GM19438 (cell line): ENCODE data around the gene MIA.
"Not testable (repeated sequence)": the region's sequence is repeated elsewhere in the genome, so short reads cannot be mapped to it uniquely, and the experiment has no call there.

Experiments
- ATAC-seq: cut with Tn5 transposase; IDR thresholded peaks from one replicate; pipeline ENCODE4 v1.9.1; 2021; ENCODE audit warnings: low read depth; ENCODE audit not compliant: unreplicated experiment

MIA gene

DNA sequence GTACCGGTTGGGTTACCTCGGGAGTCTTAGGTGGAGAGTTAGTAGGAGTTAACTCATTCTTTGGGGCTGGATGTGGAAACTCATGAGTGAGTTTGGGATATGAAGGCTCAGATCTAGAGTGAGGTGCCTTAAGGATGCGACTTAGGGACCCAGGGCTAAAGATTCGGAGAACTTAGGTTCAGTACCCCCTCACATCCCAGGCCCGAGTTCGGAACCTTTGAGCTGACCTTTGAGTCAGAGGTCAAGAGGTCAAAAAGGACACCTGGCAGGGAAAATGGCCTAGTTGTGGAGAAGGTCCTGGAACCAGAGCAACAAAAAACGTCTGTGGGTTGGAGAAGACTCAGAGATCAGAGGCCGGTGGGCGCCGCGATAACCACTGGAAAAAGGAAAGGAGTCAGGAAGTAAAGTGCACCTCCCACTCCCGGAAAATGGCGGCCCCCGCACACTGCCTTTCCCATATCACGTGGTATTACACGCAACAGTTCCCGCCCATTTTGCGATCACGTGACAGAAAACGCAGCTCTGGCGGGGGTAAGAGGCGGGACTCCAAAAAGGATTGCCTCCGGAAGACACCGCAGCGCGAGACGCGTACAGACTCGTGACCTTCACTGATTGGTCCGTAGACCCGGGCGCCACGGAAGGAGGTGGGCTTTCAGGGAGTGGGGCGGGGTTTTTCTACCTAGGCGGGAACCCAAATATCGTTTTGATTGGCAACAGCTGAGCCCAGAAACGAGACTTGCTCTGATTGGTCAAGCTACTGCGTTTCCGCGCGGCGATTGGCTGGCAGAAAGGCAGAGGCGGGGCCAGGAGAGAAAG lies 25.1 kb upstream of the MIA start, which contains the start of gene ACTMAP:
Gene ACTMAP (minus strand): TSS at position 420 of the 816 bp plus-strand sequence. CDS start 674 bp downstream, outside the sequence.
- peak; percentile 73 for ATAC-seq

DNA sequence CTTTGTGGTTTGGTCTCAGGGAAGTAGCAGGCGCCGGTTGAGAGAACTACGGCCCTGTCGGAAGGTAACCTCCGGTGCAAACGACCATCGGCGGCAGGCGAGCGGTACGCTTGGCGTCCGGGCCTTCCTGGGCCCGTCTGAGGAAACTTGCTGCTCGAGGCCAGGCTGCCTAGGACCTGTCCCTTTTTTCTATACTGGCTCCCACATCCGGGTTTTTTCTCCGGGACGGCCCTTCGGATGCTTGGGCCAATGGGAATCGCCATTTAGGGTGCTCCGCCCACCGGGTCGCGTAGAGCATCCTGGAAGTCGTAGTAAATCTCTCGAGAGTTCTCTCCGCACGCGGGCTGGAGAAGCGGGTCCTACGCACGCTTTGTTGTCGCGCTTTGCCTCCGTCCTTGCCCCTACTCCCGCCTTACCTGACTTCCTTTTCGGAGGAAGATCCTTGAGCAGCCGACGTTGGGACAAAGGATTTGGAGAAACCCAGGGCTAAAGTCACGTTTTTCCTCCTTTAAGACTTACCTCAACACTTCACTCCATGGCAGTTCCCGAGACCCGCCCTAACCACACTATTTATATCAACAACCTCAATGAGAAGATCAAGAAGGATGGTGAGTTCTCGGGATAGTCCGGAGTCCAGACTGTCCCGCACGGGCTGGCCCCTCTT lies 24.3 kb upstream of the MIA start, which contains the start of gene SNRPA:
Gene SNRPA (plus strand): TSS at position 330 of the 664 bp plus-strand sequence. CDS start 206 bp downstream, at position 536.
- ATAC-seq = peak; percentile 54

DNA sequence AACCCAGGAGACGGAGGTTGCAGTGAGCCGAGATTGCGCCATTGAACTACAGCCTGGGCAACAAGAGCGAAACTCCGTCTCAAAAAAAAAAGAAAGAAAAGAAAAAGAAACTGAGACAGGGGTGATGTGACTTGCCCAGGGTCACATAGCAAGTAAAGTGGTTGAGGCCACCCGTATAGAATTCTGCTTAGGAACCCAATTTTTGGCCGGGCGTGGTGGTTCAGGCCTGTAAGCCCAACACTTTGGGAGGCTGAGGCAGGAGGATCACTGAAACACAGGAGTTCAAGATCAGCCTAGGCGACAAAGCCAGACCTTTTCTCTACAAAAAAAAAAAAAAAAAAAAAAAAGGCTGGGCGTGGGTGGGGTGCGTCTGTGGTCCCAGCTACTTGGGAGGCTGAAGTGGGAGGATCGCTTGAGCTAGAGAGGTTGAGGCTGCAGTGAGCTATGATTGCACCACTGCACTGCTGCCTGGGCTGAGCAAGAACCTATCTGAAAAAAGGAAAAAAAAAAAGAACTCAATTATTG lies 23.0 kb upstream of the MIA start:
- no peak for ATAC-seq

DNA sequence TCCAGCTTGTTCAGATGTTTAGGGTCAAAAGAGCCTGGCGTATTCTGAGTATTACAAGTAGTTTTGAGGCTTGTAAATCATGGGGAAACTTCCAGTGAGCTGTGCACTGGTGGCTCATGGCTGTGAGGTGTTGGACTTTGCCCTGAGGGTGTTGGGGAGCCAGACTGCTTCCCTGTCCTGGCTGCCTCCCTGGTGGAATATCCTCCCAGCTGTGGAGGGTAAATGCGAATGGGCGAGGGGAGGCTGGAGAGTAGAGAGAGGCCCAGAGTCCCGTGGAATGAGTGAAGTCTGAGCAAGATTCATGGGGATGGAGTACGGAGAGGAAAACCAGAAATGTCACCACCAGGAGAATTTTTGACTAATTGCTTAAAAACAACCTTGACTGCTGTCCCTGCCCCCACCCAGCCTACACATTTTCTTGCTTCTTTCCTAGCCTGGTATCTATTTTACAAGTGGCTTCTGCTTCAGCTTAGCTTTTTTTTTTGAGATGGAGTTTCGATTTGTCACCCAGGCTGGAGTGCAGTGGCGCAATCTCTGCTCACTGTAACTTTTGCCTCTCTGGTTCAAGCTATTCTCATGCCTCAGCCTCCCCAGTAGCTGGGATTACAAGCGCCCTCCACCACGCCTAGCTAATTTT lies 20.6 kb upstream of the MIA start:
- ATAC-seq = no peak

DNA sequence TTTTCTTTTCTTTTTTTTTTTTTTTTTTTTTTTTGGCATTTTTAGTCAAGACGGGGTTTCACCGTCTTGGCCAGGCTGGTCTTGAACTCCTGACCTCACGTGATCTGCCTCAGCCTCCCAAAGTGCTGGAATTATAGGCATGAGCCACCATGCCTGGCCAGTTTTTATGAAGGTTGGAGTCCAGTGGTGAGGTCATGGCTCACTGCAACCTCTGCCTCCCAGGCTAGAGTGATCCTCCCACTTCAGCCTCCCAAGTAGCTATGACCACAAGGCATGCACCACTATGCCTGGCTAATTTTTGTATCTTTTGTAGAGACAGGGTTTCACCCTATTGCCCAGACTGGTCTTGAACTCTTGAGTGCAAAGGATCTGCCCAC lies 20.1 kb upstream of the MIA start:
- ATAC-seq = no peak

DNA sequence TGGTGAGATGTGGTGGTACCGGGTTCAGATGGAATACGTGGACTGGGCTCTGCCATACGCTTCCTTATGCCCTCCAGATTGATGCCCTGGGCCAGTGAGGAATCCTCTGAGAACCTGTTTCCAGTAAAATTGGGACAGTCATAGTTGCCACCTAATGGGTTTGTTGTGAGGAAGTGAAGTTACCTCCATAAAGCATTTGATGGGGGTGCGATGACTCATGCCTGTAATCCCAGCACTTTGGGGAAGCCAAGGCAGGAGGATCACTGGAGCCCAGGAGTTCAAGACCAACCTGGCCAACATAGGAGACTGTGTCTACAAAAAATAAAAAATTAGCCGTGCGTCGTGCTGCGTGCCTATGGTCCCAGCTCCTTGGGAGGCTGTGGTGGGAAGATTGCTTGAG lies 19.5 kb upstream of the MIA start:
- ATAC-seq = no peak

DNA sequence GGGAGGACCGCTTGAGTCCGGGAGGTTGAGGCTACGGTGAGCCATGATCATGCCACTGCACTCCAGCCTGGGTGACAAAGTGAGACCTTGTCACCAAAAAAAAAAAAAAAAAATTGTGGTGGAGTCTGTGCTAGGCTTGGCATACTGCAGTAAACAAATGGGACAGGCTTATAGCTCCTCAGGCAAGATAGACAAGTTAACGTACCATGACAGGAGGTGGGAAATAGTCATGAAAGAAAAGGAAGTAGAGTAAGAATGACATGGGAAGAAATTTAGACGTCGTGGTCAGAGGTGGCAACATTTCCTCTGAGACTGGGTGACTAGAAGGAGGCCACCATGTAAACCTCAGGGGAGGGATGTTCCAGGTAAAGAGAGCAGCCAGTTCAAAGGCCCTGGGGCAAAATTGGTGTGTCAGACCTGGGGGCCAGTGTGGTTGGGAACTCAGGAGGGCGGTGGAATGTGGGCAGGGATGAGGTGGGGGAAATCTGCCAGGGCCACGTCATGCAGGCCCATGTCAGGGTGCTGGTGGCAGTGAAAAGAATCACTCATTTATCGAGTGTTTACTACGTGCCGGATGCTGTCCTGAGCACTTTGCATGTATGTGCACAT lies 18.7 kb upstream of the MIA start:
- ATAC-seq = no peak

DNA sequence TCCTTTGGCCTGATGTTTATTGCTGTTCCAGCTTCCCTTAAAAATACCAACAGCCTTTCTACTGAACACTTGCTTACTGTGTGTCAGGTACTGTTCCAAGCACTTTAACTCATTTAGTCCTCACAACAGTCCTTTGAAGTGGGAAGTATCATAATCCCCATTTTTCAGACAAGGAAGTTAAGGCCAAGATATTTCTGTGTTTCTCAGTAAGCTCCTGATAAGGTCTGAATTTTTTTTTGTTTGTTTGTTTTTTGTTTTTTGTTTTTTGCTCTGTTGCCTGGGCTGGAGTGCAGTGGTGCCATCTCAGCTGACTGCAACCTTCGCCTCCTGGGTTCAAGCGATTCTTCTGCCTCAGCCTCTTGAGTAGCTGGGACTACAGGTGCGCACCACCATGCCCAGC lies 16.8 kb upstream of the MIA start:
- no peak for ATAC-seq

DNA sequence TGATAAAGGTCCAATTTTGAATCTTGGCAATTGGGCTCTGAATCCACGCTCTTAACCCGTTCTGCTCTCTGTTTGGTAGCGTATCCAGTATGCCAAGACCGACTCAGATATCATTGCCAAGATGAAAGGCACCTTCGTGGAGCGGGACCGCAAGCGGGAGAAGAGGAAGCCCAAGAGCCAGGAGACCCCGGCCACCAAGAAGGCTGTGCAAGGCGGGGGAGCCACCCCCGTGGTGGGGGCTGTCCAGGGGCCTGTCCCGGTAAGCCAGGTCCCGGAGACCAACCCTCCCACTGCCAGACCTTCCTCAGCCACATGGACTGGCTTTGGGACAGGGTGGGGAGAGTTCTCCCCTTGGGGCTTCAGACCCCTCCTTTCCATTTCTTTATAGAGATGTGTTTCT lies 16.0 kb upstream of the MIA start:
- ATAC-seq = no peak

DNA sequence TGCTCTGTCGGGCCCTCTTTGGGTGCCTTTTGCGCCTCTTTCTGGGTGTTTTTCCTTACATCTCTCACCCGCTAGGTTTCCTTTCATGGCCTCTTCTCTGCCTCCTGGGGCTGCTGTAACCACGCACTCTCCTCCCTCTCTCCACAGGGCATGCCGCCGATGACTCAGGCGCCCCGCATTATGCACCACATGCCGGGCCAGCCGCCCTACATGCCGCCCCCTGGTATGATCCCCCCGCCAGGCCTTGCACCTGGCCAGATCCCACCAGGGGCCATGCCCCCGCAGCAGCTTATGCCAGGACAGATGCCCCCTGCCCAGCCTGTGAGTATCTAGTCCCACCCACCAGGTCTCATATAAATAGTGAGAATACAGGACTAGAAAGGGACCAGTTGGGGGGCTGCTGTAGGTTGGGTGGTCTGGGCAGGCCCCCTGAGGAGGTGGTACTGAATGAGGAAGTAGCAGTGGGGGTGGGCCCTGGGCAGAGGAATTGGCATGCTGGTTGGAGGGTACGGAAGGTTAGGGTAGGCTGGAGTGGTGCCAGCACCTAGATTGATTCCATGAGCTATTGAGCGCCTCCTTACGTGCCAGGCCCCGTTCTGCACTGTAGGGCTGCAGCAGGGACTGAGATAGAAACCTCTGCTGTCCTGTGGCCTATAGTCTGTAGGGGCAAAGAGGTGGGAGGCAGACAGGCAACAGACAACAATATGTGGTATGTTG lies 12.4 kb upstream of the MIA start:
- ATAC-seq = no peak

DNA sequence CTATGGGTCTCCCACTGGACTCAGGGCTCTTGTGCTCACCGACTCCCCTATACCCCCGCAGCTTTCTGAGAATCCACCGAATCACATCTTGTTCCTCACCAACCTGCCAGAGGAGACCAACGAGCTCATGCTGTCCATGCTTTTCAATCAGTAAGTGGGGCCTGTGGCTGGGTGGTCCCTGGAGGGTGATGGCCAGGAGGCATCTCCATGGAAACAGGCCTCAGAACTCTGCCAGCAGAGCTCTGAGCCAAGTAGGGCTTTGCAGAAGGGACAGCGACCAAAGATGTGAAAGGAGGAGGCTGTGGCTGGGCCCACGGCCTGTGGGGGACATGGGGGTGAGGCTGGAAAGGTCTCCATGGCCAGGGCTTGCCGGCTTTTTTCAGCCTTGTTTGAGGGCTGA lies 11.8 kb upstream of the MIA start:
- no peak for ATAC-seq

DNA sequence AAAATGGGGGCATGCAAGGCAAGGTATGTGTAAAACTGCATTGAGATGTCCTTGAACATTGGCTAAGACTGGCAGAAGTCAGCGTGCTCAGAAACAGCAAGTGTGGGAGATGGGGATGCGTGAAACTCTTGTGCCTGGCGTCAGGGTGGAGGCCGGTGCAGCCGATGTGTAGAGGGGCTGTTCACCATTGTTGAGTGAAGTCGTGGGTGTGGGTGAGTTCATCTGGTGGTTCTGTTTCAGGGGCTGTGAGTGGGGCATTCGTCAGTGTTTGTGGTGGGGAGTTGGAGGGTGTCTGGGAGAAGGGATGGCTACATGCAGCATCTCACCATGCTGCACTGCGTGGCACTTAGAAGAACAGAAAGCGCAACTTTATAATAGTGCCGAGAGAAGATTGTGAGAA lies 11.4 kb upstream of the MIA start:
- no peak for ATAC-seq

DNA sequence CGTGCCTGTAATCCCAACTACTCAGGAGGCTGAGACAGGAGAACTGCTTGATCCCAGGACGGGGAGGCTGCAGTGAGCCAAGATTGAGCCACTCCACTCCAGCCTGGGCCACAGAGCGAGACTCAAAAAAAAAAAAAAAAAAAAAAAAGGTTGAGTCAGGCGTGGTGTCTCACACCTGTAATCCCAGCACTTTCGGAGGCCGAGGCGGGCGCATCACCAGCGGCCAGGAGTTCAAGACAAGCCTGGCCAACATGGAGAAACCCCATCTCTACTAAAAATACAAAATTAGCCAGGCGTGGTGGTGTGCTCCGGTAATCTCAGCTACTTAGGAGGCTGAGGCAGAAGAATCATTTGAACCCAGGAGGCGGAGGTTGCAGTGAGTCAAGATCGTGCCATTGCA lies 8.9 kb upstream of the MIA start:
- ATAC-seq = not testable (repeated sequence)

DNA sequence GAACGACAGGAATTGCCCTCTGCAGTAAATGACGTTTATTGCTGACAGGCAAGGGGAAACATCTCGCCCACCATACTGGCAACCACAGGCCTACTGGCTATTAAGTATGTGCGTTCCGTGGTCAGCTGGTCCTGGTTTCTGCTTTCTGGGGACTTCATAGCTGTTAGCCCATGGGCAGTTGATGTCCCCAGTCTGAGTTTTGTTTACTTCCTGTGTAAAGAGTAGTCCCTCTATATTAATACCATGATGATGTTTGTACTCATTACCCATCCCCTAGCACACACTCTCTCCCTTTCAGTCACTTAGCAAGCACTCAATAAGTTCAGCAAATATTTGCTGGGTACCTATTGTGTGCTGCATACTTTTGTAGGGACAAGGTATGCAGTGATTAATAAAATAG lies 6.5 kb upstream of the MIA start:
- no peak for ATAC-seq

DNA sequence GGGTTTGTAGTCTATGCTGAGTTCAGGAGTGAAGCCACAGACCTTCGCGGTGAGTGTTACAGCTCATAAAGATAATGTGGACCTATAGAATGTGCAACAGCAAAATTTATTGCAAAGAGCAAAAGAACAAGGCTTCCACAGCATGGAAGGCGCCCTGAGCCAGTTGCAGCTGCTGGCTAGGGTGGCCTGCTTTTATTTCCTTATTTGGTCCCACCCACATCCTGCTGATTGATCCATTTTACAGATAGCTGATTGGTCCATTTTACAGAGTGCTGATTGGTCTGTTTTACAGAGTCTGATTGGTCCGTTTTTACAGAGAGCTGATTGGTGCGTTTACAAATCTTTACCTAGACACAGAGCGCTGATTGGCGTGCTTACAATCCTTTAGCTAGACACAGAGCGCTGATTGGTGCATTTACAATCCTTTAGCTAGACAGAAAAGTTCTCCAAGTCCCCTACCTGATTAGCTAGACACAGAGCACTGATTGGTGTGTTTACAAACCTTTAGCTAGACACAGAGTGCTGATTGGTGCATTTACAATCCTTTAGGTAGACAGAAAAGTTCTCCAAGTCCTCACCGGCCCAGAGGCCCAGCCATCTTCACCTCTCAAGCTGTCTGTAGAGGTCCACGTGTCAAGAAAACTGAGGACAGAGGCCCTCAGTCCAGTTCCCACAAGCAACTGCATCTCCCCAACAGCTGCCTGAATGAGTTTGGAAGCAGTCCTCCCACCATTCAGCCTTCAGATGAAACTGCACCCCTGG lies 4.0 kb upstream of the MIA start:
- not testable (repeated sequence) for ATAC-seq

DNA sequence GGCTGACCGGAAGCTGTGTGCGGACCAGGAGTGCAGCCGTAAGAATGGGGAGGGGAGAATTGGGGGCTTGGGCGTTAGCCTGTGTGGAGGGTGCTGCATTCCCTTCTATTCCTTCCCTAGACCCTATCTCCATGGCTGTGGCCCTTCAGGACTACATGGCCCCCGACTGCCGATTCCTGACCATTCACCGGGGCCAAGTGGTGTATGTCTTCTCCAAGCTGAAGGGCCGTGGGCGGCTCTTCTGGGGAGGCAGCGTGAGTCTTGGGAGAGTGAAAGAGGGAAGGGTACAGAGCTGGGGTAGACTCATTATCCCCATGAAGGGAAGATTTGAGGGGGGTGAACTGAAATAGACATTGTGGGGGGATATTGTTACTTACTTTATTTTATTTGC lies 306 bp downstream of the MIA start:
- ATAC-seq = no peak

DNA sequence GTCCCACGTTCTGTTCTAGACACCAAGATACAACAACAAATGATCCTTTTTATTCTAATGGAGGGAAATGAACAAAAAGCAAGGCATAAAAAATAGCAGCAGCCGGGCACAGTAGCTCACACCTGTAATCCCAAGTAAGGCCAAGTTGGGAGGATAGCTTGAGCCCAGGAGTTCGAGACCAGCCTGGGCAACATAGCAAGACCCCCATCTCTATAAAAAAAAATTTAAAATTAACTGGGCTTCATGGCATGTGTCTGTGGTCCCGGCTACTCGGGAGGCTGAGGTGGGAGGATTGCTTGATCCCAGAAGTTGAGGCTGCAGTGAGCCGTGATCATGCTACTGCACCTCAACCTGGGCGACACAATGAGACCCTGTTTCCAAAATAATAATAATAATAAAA lies 1.0 kb downstream of the MIA start:
- no peak for ATAC-seq

DNA sequence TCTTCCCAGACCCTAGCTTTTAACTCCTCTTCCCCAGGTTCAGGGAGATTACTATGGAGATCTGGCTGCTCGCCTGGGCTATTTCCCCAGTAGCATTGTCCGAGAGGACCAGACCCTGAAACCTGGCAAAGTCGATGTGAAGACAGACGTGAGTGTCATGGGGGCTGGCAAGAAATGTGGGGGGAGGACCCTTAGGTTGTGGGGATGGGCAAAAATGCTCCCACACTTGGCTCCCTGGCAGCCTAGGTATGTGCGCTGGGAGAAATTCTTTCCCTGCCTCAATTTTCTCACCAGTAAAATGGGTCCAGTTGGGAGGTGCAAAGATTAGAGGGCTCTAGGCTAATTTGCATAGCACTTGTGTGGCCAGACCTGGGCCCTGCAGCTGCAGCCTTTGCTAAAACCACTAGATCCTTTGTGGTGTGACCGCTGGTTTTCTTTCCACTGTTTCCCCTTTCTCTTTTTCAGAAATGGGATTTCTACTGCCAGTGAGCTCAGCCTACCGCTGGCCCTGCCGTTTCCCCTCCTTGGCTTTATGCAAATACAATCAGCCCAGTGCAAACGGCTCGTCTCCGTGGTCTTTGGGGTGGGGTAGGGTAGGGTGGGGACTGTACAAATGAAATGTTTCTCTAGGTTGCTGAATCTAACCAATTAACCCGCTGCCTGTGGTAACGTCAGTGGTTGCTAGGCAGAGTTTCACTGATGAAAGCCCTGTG lies 1.8 kb downstream of the MIA start:
- peak; percentile 56 for ATAC-seq

DNA sequence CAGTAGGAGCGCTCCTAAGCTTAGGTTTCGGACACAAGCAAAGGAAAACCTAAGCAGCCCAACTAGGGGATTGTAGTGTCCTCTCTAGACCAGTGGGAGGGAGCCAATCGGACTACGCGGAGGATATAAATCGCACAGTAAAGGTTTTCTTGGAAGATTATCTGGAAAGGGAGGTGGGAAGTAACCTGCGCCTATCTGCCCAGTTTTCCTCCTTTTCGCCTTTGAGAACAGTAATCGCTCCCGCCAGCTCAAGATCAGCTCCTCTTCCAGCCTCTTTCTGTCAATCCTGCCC lies 2.3 kb downstream of the MIA start:
- ATAC-seq = no peak
